IPS-11a (cell line): ENCODE results near the gene NTM.

Source experiments
- H3K4me3 ChIP-seq: one replicate; pipeline ENCODE4 v1.5.1; 2013; ENCODE audit warnings: low read depth, low read length, control low read depth

The NTM gene

GRCh38 chr11:131758726-131759125, 388.3 kb downstream of the NTM start:
- no peak overlapping the region for H3K4me3 ChIP-seq

DNA sequence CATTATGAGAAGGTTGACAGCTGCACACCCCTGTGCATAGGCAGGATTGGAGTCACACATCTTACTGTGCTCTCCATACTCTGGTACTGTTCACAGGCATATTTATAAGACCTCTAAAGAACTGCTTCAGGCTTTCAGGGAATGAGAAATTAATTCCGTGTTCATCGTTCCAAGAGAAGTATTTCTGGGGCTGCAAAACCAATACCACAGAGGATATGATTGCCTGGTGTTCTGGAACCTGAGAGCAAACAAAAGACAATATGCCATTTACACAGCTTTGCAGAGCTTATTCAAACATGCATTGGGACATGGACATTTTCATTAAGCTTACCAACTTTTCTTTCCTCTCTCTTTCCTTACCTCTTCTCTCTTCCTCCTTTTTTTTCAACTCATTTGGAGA, 388.7 kb downstream of the NTM start:
- H3K4me3 ChIP-seq = no peak overlapping the region

DNA sequence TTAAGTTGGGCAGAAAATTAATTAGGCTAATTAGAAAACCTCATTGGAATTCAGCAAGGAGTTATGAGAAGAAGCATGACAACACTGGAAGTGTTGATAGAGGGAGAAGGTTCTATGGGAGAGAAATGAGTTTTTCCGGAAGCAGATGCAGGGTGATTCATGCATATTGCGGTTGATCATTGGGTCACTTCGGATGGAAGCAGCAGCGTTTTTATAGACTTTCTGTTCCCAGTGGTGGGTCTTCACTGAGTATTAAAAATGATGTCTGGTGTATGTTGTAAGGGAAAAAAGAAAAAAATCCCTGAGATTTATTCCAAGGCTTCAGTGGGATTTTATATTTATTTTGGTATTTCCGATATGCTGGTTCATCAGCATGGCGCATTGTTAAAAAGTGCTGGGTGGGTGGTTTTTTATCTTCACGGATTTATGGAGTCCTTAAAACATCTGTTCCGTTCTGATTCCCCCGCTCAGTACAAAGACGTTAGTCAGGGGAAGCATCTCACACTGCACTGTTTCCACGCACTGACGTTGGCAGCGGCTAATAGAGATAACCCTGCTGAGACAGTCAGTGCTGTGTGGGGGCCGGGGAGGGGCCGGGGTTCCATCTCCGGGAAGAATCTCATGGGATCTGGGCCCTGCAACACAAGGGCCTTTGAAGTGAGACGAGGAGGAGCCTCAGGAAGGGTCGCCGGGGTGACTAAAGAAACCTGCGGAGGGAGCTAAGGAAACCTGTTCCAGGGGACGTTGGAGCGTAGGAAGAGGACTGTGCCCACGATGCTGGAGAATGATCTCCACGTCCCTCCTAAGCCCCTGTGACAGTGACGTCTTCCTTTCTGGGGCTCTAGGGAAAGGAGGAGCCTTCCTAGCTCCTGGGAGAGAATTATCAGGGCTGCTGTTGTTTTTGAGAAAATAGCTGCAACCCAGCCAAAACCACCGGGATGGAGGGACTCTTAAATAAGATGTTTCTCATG, 390.0 kb downstream of the NTM start:
- H3K4me3 ChIP-seq = no peak overlapping the region

- no peak overlapping the region for H3K4me3 ChIP-seq
These were observed 392.1 kb downstream of the NTM start for GRCh38 chr11:131762346-131763110.

- no peak overlapping the region for H3K4me3 ChIP-seq
These were observed 392.9 kb downstream of the NTM start for GRCh38 chr11:131763193-131763890.

DNA sequence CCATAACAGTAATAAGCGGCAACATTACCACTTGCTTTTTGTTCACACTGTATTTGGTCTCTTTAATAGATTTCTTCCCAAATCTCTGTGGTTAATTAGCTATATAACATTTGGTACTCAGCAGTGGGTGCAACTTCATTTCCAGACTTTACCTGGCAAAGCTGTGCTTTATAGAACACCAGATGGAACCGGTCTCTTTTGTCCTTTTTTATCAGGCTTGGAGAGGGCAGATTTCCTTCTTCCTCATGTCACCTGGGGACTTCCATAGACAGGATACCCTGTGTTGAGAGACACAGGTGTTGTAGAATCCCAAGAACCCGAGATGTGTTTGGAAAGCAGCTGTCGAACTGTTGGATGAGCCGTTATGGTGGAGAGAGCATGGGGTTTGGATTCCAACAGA, 393.7 kb downstream of the NTM start:
- no peak overlapping the region for H3K4me3 ChIP-seq

- no peak overlapping the region for H3K4me3 ChIP-seq
These were observed 394.2 kb downstream of the NTM start for GRCh38 chr11:131764649-131765048.

DNA sequence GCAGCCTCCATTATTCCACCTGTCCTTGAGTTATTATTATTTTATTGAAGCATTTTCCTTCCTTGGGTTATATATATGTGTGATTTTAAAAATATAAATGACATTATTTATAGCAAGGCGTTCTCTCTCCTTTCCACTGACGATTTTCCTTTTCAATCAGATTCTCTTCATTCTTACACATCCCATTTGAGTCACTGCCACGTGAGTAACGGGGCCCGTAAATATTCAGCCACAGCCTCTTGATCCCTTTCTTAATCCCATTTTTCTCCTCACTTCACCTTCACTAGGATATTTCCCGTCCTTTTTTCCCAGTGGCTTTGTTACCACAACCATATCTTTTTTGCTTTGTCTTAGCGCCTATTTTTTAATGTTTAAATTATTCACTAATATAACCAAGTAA, 396.2 kb downstream of the NTM start:
- H3K4me3 ChIP-seq = no peak overlapping the region

DNA sequence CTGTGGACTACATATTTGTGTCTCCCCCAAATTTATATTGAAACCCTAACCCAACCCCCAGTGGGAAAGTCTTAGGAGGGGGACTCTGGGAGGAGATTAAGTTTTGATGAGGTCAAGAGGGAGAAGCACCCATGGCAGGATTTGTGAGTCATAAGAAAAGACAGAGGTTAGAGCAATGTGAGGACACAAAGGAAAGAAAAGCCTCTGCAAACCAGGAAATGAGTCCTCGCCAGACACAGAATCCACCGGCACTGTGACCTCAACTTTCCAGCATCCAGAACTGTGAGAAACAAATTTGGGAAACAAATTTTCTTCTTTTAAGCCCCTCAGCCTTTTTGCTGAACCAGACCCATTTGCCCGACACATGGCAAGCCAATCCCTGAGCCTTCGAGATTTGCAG, 397.0 kb downstream of the NTM start:
- H3K4me3 ChIP-seq = no peak overlapping the region

GRCh38 chr11:131770801-131771200, 400.4 kb downstream of the NTM start:
- no peak overlapping the region for H3K4me3 ChIP-seq

GRCh38 chr11:131771471-131771870, 401.1 kb downstream of the NTM start:
- no peak overlapping the region for H3K4me3 ChIP-seq

- H3K4me3 ChIP-seq = no peak overlapping the region
These were observed 403.2 kb downstream of the NTM start for GRCh38 chr11:131773626-131774025.

DNA sequence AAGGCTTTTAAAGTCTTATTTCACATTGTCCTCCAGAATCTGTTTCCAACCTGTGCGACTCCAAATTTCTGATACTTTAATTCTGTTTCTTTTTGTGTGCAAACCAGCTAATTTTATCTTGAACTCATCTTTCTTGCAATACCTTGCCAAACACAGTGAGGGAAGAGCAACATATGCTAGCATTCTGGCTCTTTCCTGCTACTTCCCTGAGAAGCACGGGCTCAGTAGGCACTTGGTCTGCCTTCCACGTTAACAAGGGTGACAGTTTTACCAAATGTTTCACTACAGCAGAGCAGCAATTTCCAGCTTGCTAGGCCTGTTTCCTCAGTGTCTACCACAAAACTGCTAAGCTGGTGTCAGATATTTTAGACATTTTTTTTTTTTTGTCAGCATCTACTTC, 405.8 kb downstream of the NTM start:
- H3K4me3 ChIP-seq = no peak overlapping the region

- no peak overlapping the region for H3K4me3 ChIP-seq
These were observed 415.4 kb downstream of the NTM start for GRCh38 chr11:131785801-131786200.

GRCh38 chr11:131787119-131787518, 416.7 kb downstream of the NTM start:
- no peak overlapping the region for H3K4me3 ChIP-seq

DNA sequence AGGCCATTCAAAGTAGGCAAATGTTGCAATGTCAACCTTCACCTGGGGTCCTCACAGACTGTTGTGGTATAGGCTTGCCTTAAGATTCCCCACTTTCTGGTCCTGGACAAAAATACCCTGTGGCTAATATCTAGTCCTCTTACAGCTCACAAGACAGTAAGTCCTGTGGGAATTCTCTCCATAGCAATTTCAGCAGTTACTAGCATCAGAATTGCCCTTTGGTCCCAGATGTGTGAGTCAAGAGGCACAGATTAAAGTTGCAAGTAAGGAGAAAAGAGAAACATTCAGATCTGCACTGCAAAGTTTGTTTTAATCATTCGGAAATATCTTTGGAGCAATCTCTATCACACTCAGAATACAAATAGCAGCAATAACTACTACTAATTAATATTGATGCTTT, 420.2 kb downstream of the NTM start:
- H3K4me3 ChIP-seq = no peak overlapping the region

DNA sequence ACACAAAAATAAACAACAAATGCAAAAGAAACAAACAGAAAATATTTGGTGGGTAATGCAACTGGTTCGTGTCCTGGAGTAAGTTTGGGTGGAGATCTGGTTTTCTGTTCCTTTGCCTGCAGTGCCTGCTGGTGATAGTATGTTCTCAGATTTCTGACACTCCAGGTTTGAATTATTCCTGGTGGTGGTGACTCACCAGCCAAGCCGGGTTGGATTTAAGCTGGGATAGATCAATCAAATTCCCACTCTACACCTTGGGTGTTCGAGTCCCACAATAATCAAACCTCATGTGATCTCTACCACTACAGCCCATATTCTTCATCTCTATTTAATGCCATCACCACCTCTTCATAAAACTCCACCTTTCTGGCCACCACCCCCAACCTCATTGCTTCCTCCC, 421.8 kb downstream of the NTM start:
- no peak overlapping the region for H3K4me3 ChIP-seq

- no peak overlapping the region for H3K4me3 ChIP-seq
These were observed 425.7 kb downstream of the NTM start for GRCh38 chr11:131796089-131796488.

GRCh38 chr11:131796541-131796940, 426.1 kb downstream of the NTM start:
- H3K4me3 ChIP-seq = no peak overlapping the region

- H3K4me3 ChIP-seq = no peak overlapping the region
These were observed 430.0 kb downstream of the NTM start for GRCh38 chr11:131800452-131800851.

- no peak overlapping the region for H3K4me3 ChIP-seq
These were observed 432.2 kb downstream of the NTM start for GRCh38 chr11:131802440-131803115.
